Smooth muscle cell (in vitro differentiated cells): ENCODE data around the gene THSD8. TPM values are rescaled to one million over a fixed set of nuclear protein-coding genes. Genes with fewer than 3 reads are reported as not detected.
"Not testable (repeated sequence)": the region's sequence is repeated elsewhere in the genome, so short reads cannot be mapped to it uniquely, and the experiment has no call there.

ENCODE experiments used
- DNase-seq: peaks from one replicate; lab custom pipeline; 2025; ENCODE audit not compliant: unreplicated experiment; lab: John Stamatoyannopoulos, UW
- H2AFZ ChIP-seq: fragments of 200-600 bp; sonication (generic); 2 replicates; pipeline ENCODE4 v1.6.0; 2016; ENCODE audit warnings: antibody characterized with exemption, low read depth, mild to moderate bottlenecking
- H3F3A ChIP-seq: fragments of 200-600 bp; sonication (generic); 2 replicates; pipeline ENCODE4 v1.6.0; 2017; ENCODE audit warnings: antibody characterized with exemption, low read depth
- H3K27ac ChIP-seq: fragments of 200-600 bp; sonication (generic); 2 replicates; pipeline ENCODE4 v1.5.1; 2016; ENCODE audit warnings: low read depth, mild to moderate bottlenecking
- H3K27me3 ChIP-seq: fragments of 200-600 bp; sonication (generic); 2 replicates; pipeline ENCODE4 v1.6.1; 2016; ENCODE audit warnings: low read depth, mild to moderate bottlenecking
- H3K36me3 ChIP-seq: fragments of 200-600 bp; sonication (generic); 2 replicates; pipeline ENCODE4 v1.5.1; 2016; ENCODE audit warnings: low read depth
- H3K4me1 ChIP-seq: fragments of 200-600 bp; sonication (generic); 2 replicates; pipeline ENCODE4 v1.5.1; 2016; ENCODE audit warnings: low read depth
- H3K4me2 ChIP-seq: fragments of 200-600 bp; sonication (generic); 2 replicates; pipeline ENCODE4 v1.6.0; 2016; ENCODE audit warnings: mild to moderate bottlenecking
- H3K4me3 ChIP-seq: fragments of 200-600 bp; sonication (generic); 2 replicates; pipeline ENCODE4 v1.5.1; 2016; ENCODE audit warnings: mild to moderate bottlenecking
- H3K79me2 ChIP-seq: fragments of 200-600 bp; sonication (generic); 2 replicates; pipeline ENCODE4 v1.6.0; 2016; ENCODE audit warnings: low read depth, mild to moderate bottlenecking
- H3K9ac ChIP-seq: fragments of 200-600 bp; sonication (generic); 2 replicates; pipeline ENCODE4 v1.6.0; 2016; ENCODE audit warnings: low read depth
- H3K9me3 ChIP-seq: fragments of 200-600 bp; sonication (generic); replicated peaks from 2 replicates; pipeline ENCODE4 v1.5.1; 2016; ENCODE audit warnings: low read depth
- H4K20me1 ChIP-seq: fragments of 200-600 bp; sonication (generic); 2 replicates; pipeline ENCODE4 v1.6.0; 2016; ENCODE audit warnings: low read depth
- WGBS: methylation state at CpG from one replicate; pipeline ENCODE4 v1.1.7; 2016; ENCODE audit warnings: low lambda C conversion rate; 5-methylcytosine and 5-hydroxymethylcytosine counted together
- polyA plus RNA-seq: library from polyadenylated mRNA; unstranded; fragments of >200 nt; fragmentation: Nextera tagmentation; extraction: Ambion mirVana; gene quantifications from 2 replicates; pipeline ENCODE4 v1.2.1, GENCODE V29; 2016
- total RNA-seq: library from RNA; depleted of rRNA; stranded (reverse); fragments of >200 nt; gene quantifications from 2 replicates; pipeline ENCODE4 v1.2.3, GENCODE V29; 2014
- TF ChIP-seq, protein P1 (sequence below): fragments of 200-600 bp; sonication (generic); IDR thresholded peaks from 2 replicates; pipeline ENCODE4 v1.5.1; 2017; ENCODE audit warnings: borderline replicate concordance, mild to moderate bottlenecking, antibody characterized with exemption; ENCODE audit not compliant: insufficient read depth, poor library complexity, severe bottlenecking

The THSD8 gene
- total and polyA plus RNA-seq, 2 experiments from 2014 or later, result 8.0 TPM; not detected in 1

GRCh38 chr19:12842511-12842910, 40.6 kb downstream of the THSD8 start:
- Histone ChIP-seq H3K27ac (no peak overlapping the region), H3K27me3 (peaks cover 34% of the 10 kb centered on the region), H4K20me1 (no peaks in the 10 kb centered on the region), H3F3A (peaks cover 13% of the 10 kb centered on the region), H3K4me1 (peaks cover 8% of the 10 kb centered on the region), H2AFZ (no peak overlapping the region), H3K79me2 (no peaks in the 10 kb centered on the region), H3K4me3 (no peak overlapping the region), H3K9ac (no peak overlapping the region), H3K36me3 (no peaks in the 10 kb centered on the region), H3K4me2 (no peak overlapping the region), H3K9me3 (no peaks in the 10 kb centered on the region)
- 97% methylated on average over 18 of the region's 18 CpGs for WGBS
- TF ChIP-seq, protein P1, sequence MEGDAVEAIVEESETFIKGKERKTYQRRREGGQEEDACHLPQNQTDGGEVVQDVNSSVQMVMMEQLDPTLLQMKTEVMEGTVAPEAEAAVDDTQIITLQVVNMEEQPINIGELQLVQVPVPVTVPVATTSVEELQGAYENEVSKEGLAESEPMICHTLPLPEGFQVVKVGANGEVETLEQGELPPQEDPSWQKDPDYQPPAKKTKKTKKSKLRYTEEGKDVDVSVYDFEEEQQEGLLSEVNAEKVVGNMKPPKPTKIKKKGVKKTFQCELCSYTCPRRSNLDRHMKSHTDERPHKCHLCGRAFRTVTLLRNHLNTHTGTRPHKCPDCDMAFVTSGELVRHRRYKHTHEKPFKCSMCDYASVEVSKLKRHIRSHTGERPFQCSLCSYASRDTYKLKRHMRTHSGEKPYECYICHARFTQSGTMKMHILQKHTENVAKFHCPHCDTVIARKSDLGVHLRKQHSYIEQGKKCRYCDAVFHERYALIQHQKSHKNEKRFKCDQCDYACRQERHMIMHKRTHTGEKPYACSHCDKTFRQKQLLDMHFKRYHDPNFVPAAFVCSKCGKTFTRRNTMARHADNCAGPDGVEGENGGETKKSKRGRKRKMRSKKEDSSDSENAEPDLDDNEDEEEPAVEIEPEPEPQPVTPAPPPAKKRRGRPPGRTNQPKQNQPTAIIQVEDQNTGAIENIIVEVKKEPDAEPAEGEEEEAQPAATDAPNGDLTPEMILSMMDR, result no peak
- no peak for DNase-seq

DNA sequence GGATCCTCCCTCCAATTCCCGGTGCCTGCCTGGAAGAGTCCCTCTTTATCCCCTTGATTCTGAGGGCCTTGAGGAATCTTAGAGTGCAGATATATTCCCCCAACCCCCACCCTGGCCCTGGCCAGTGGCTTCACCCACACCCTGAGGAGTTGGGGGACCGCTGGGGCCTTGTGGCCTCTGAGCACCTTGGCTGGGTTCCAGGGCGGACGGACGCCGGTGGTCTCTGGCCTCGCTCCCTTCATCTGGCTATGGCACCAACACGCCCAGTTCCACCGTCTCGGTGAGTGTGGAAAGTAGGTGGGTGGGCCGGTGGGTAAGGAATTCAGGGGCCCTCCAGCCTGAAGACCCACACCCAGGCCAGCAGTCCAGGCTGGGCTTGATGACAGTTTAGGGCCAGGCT, 41.5 kb downstream of the THSD8 start:
- Histone ChIP-seq H4K20me1 (no peaks in the 10 kb centered on the region), H3F3A (peaks cover 13% of the 10 kb centered on the region), H3K9me3 (no peaks in the 10 kb centered on the region), H3K4me1 (peaks cover 5% of the 10 kb centered on the region), H3K79me2 (no peaks in the 10 kb centered on the region), H2AFZ (no peak overlapping the region), H3K27me3 (peaks cover 27% of the 10 kb centered on the region), H3K4me2 (no peak overlapping the region), H3K9ac (no peak overlapping the region), H3K36me3 (no peaks in the 10 kb centered on the region), H3K4me3 (no peak overlapping the region), H3K27ac (no peak overlapping the region)
- TF ChIP-seq, protein P1, result no peak
- WGBS, result 98% methylated on average over 11 of the region's 11 CpGs
- DNase-seq, result no peak

DNA sequence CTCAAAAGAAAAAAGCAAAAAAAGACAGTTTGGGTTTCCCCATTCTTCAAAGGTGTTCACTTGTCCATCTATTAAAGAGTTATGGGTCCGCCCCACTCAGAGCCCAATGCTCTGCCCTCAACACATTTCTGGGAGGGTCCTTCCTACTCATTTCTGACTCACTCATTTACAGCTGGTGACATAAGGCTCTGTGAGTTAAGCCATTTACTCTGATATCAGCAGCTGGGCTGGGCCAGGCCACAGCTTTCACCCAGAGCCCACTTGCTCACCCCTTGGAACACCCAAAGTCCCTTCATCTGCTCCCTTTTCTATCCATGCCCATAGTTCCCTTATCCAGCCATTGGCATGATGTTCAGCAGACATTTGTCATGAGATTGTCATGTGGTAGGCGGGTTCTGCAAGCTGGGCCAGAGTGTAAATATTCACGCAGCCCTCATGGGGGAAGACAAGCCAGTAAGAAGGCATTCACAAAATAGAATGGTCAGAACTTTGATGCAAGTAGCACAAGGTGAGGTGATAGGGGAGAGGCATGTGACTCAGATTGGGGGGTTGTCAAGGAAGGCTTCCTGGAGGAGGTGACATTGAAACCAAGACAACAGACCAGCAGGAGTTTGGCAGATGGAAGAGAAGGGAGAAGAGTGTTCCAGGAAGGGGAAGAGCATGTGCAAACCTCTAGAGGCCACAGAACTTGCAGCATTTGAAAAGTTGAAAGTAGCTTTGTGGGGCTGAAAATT, 42.3 kb downstream of the THSD8 start:
- H3K9ac ChIP-seq, result no peak overlapping the region
- H3K4me1 ChIP-seq, result peaks cover 5% of the 10 kb centered on the region
- H3K9me3 ChIP-seq, result no peaks in the 10 kb centered on the region
- 85% methylated on average over 3 of the region's 3 CpGs for WGBS
- H3K27ac ChIP-seq, result no peak overlapping the region
- peaks cover 13% of the 10 kb centered on the region for H3F3A ChIP-seq
- TF ChIP-seq, protein P1, result no peak
- H2AFZ ChIP-seq, result no peak overlapping the region
- H3K36me3 ChIP-seq, result no peaks in the 10 kb centered on the region
- H3K27me3 ChIP-seq, result peaks cover 19% of the 10 kb centered on the region
- no peaks in the 10 kb centered on the region for H3K79me2 ChIP-seq
- H3K4me3 ChIP-seq, result no peak overlapping the region
- no peaks in the 10 kb centered on the region for H4K20me1 ChIP-seq
- no peak overlapping the region for H3K4me2 ChIP-seq
- no peak for DNase-seq

DNA sequence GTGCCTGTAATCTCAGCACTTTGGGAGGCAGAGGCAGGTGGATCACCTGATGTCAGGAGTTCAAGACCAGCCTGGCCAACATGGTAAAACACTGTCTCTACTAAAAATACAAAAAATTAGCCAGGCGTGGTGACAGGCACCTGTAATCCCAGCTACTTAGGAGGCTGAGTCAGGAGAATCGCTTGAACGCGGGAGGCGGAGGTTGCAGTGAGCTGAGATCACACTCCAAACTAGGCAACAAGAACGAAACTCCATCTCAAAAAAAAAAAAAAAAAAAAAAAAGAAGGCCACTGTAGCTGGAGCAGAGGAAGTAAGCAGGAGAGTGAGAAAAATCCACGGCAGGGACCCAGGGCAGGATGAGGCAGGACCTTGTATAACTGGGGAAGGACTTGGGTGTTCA, 44.7 kb downstream of the THSD8 start:
- not testable (repeated sequence) for H3K9me3 ChIP-seq, H3K4me3 ChIP-seq, H3K4me2 ChIP-seq, H3K79me2 ChIP-seq, H3K36me3 ChIP-seq, H3K27ac ChIP-seq, H3K9ac ChIP-seq, H3K4me1 ChIP-seq, DNase-seq, H2AFZ ChIP-seq, H3K27me3 ChIP-seq, H3F3A ChIP-seq, H4K20me1 ChIP-seq
- WGBS, result 96% methylated on average over 7 of the region's 7 CpGs
